SU-DHL-6 (cell line): ENCODE results near the gene DNM2.

Source experiments
- H2AFZ ChIP-seq: fragments of 200-600 bp; sonication (generic); 2 replicates; pipeline ENCODE4 v1.6.1; 2014; ENCODE audit warnings: low read depth, mild to moderate bottlenecking, moderate library complexity, mixed read lengths, antibody characterized with exemption, low read length; ENCODE audit not compliant: severe bottlenecking
- H3F3A ChIP-seq: fragments of 200-600 bp; shearing (Covaris generic); 2 replicates; pipeline ENCODE4 v1.6.0; 2016; ENCODE audit warnings: antibody characterized with exemption, mild to moderate bottlenecking; ENCODE audit not compliant: insufficient read depth
- H3K27ac ChIP-seq: fragments of 200-600 bp; sonication (generic); 2 replicates; pipeline ENCODE4 v1.5.1; 2016; ENCODE audit warnings: low read depth, mild to moderate bottlenecking, low read length, moderate library complexity, mixed read lengths
- H3K27me3 ChIP-seq: fragments of 200-600 bp; sonication (generic), shearing (Covaris generic); 2 replicates; pipeline ENCODE4 v1.6.0; 2014; ENCODE audit warnings: mild to moderate bottlenecking, low read length
- H3K36me3 ChIP-seq: fragments of 200-600 bp; sonication (generic); 2 replicates; pipeline ENCODE4 v1.6.1; 2014; ENCODE audit warnings: mild to moderate bottlenecking, low read length, mixed read lengths
- H3K4me2 ChIP-seq: fragments of 300-600, 200-600 bp; shearing (Covaris generic), sonication (generic); 2 replicates; pipeline ENCODE4 v1.6.0; 2014; ENCODE audit warnings: low read length, low read depth, mild to moderate bottlenecking; ENCODE audit not compliant: poor library complexity, severe bottlenecking
- H3K4me3 ChIP-seq: fragments of 200-600 bp; sonication (generic); 2 replicates; pipeline ENCODE4 v1.5.1; 2014; ENCODE audit warnings: antibody characterized with exemption, low read length, mild to moderate bottlenecking, mixed read lengths; ENCODE audit not compliant: insufficient read depth, poor library complexity, severe bottlenecking
- H3K79me2 ChIP-seq: fragments of 200-600 bp; sonication (generic); 2 replicates; pipeline ENCODE4 v1.6.1; 2014; ENCODE audit warnings: mild to moderate bottlenecking, low read length, moderate library complexity; ENCODE audit not compliant: insufficient read depth
- H3K9ac ChIP-seq: fragments of 200-600 bp; sonication (generic); 2 replicates; pipeline ENCODE4 v1.7.0; 2014; ENCODE audit warnings: mild to moderate bottlenecking, low read length
- H3K9me2 ChIP-seq: fragments of 200-600 bp; sonication (generic); replicated peaks from 2 replicates; pipeline ENCODE4 v1.6.1; 2014; ENCODE audit warnings: low read length; ENCODE audit not compliant: insufficient read depth
- H3K9me3 ChIP-seq: fragments of 200-600 bp; sonication (generic); 2 replicates; pipeline ENCODE4 v1.6.1; 2014; ENCODE audit warnings: low read length, mixed read lengths; ENCODE audit not compliant: insufficient read depth
- H4K20me1 ChIP-seq: fragments of 200-600 bp; sonication (generic); 2 replicates; pipeline ENCODE4 v1.6.1; 2014; ENCODE audit warnings: low read depth, mild to moderate bottlenecking, antibody characterized with exemption, low read length, moderate library complexity, mixed read lengths
- EZH2phosphoT487 ChIP-seq: fragments of 200-600 bp; sonication (generic), shearing (Covaris generic); conservative IDR thresholded peaks from 2 replicates; pipeline ENCODE4 v1.6.1; 2018; ENCODE audit warnings: mild to moderate bottlenecking, antibody characterized with exemption, low read length, moderate library complexity, mixed read lengths
- TF ChIP-seq, protein P1 (sequence below): fragments of 200-600 bp; sonication (generic); IDR thresholded peaks from one replicate; pipeline ENCODE4 v1.5.1; 2017; ENCODE audit warnings: antibody characterized with exemption, mild to moderate bottlenecking, low read length, moderate library complexity; ENCODE audit not compliant: insufficient read depth, poor library complexity, severe bottlenecking

Gene DNM2

DNA sequence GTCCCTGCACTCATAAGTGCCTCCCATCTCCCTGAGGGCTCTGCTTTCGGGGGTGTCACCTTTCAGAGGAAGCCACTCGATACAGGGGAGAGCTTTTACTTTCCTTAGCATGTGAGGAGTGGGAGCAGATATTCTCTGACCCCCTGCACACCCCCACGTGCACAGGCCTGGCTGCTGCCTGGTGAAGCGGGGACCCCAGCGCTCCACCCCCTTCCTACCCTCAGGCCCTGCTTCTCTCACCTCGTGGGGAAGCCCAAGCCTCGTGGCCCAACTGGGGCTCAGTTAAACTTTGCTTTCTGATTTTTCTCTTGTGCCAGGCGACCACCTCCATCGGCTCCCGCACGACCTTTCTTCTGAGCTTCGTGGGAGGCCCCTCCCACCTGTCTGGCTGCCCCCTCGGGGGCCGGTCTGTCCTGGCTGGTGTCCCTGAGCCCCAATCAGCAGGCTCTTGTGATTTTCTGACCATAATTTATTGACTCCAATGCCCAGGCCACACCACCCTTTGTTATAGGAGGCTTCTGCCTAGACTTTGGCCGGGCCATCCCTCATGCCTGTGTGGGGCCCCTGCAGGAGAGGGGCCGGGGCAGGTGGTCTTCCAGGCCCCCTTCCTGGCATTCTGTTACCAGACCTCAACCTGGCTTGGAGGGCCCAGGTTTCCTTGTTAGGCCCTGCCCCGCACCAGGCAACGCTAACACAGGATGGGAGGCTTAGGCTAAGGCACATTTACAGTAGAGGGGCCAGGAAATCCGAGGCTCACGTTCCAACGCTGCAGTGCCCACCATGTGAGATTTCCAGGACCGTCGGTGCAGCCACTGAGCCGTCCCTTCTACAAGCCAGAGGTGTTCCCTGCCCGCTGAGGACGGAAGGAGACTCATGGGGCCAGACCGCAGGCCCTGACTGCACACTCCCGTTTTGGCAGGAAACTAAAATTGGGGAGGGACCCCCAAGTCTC lies 114.4 kb downstream of the DNM2 start:
- Histone ChIP-seq H3K36me3 (no peaks in the 10 kb centered on the region), H3K27ac (no peak overlapping the region), H3K9me3 (no peaks in the 10 kb centered on the region), H4K20me1 (no peaks in the 10 kb centered on the region), H3K9ac (no peak overlapping the region), H3F3A (peaks cover 12% of the 10 kb centered on the region), H3K4me3 (no peak overlapping the region), H3K9me2 (no peaks in the 10 kb centered on the region), H3K79me2 (no peaks in the 10 kb centered on the region), H3K27me3 (no peaks in the 10 kb centered on the region), H3K4me2 (no peak overlapping the region), H2AFZ (no peak overlapping the region)
- no peak for TF ChIP-seq EZH2phosphoT487
- TF ChIP-seq, protein P1, sequence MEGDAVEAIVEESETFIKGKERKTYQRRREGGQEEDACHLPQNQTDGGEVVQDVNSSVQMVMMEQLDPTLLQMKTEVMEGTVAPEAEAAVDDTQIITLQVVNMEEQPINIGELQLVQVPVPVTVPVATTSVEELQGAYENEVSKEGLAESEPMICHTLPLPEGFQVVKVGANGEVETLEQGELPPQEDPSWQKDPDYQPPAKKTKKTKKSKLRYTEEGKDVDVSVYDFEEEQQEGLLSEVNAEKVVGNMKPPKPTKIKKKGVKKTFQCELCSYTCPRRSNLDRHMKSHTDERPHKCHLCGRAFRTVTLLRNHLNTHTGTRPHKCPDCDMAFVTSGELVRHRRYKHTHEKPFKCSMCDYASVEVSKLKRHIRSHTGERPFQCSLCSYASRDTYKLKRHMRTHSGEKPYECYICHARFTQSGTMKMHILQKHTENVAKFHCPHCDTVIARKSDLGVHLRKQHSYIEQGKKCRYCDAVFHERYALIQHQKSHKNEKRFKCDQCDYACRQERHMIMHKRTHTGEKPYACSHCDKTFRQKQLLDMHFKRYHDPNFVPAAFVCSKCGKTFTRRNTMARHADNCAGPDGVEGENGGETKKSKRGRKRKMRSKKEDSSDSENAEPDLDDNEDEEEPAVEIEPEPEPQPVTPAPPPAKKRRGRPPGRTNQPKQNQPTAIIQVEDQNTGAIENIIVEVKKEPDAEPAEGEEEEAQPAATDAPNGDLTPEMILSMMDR = no peak

DNA sequence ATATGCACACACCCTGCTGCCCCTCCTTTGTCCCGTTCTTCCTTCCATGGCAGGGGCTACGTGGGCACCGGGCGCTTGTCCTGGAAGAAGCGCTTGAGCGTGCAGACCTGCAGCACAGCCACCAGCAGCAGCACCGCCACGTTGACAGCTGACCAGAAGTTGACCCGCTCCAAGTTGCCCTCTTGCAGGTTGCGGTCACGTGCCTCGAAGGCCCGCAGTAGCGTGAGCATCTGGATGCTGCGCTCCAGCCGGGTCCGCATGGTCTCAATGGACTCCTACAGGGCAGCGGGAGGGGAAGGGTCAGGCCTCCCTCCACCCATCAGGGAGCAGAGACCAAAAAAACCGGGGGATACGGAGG lies 115.0 kb downstream of the DNM2 start:
- H3K36me3 ChIP-seq = no peaks in the 10 kb centered on the region

DNA sequence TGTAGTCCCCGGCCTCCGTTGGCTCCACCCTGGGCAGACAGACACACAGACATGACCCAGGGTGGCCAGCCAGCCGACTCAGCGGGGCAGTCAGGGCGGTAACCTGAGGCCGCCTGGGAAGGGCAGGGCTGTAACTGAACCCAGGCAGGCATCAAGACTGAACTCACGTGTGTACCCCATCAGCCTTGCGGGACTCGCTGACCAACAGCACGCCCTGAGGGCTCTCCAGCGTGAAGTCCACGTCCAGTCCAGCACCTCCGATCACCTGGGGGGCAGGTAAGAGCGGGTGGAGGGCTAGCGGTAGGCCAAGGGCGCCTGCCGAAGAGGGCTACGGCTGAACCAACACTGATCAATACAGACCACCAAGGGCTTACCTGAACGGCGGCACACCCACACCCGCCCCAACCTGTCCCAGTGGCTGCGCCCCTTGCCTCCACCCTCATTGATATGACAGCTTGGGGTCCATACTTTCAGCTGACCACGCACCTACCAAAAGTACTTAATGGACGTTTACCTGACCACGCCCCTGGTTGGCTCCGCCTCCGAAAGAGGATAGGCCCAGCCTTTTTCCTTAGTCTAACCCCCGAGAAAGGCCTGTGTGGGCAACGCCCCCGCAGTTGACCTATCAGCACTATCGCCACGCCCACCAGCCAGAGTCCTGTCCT lies 117.3 kb downstream of the DNM2 start:
- peaks cover 12% of the 10 kb centered on the region for H3F3A ChIP-seq
- H3K27ac ChIP-seq = peak overlapping the region; percentile 84; the same call in 1 of the 2 replicates
- H3K36me3 ChIP-seq = no peaks in the 10 kb centered on the region
- no peaks in the 10 kb centered on the region for H3K79me2 ChIP-seq
- TF ChIP-seq EZH2phosphoT487 = no peak
- TF ChIP-seq, protein P1 = no peak
- H3K9ac ChIP-seq = no peak overlapping the region
- H3K9me3 ChIP-seq = no peaks in the 10 kb centered on the region
- no peak overlapping the region for H3K4me3 ChIP-seq
- no peaks in the 10 kb centered on the region for H4K20me1 ChIP-seq
- peak overlapping the region; percentile 58 for H3K4me2 ChIP-seq
- no peaks in the 10 kb centered on the region for H3K27me3 ChIP-seq
- no peak overlapping the region for H2AFZ ChIP-seq
- H3K9me2 ChIP-seq = no peaks in the 10 kb centered on the region

More for the DNA sequence above, 115.0 kb downstream of the DNM2 start:
- Histone ChIP-seq H3K27me3 (no peaks in the 10 kb centered on the region), H3K79me2 (no peaks in the 10 kb centered on the region), H3F3A (peaks cover 12% of the 10 kb centered on the region), H3K9me3 (no peaks in the 10 kb centered on the region), H3K4me2 (no peak overlapping the region), H2AFZ (no peak overlapping the region), H3K9me2 (no peaks in the 10 kb centered on the region), H3K4me3 (no peak overlapping the region), H4K20me1 (no peaks in the 10 kb centered on the region), H3K9ac (no peak overlapping the region), H3K27ac (no peak overlapping the region)
- TF ChIP-seq, protein P1 = no peak
- TF ChIP-seq EZH2phosphoT487 = no peak
